Neutrophil (primary cell): Measurements from ENCODE around the gene SCARF1.
A peak's percentile ranks its signal among the peaks of the same experiment; 100 is the strongest.

Experiments
- H3K27ac ChIP-seq: fragments of 200-600 bp; sonication (generic); 2 replicates; pipeline ENCODE4 v1.5.1; 2016; ENCODE audit warnings: mild to moderate bottlenecking, moderate library complexity
- H3K27me3 ChIP-seq: fragments of 200-600 bp; sonication (generic); 2 replicates; pipeline ENCODE4 v1.6.0; 2016; ENCODE audit warnings: mild to moderate bottlenecking
- H3K36me3 ChIP-seq: fragments of 200-600 bp; sonication (generic); 2 replicates; pipeline ENCODE4 v1.5.1; 2017
- H3K4me1 ChIP-seq, 2 experiments: fragments of 200-600 bp in 1 of 2; sonication (generic) in 1 of 2; 1 replicate in 1 of 2; 2 replicates in 1 of 2; pipeline versions ENCODE4 v1.5.1 to v1.6.1; 2013 to 2016; ENCODE audit warnings: low read depth in 1 of 2, low read length in 1 of 2, mild to moderate bottlenecking in 1 of 2, moderate library complexity in 1 of 2; ENCODE audit not compliant: control insufficient read depth in 1 of 2, insufficient read depth in 1 of 2
- H3K4me3 ChIP-seq, 2 experiments: fragments of 200-600 bp in 1 of 2; sonication (generic) in 1 of 2; 1 replicate in 1 of 2; 2 replicates in 1 of 2; pipeline ENCODE4 v1.5.1; 2013 to 2016; ENCODE audit warnings: low read depth in 1 of 2, low read length in 1 of 2, mild to moderate bottlenecking in 1 of 2, moderate library complexity in 1 of 2
- H3K9me3 ChIP-seq: fragments of 200-600 bp; sonication (generic); 2 replicates; pipeline ENCODE4 v1.5.1; 2016
- TF ChIP-seq, protein P1 (sequence below): fragments of 200-600 bp; sonication (generic); IDR thresholded peaks from 2 replicates; pipeline ENCODE4 v1.5.1; 2016; ENCODE audit warnings: antibody characterized with exemption

Gene SCARF1

DNA sequence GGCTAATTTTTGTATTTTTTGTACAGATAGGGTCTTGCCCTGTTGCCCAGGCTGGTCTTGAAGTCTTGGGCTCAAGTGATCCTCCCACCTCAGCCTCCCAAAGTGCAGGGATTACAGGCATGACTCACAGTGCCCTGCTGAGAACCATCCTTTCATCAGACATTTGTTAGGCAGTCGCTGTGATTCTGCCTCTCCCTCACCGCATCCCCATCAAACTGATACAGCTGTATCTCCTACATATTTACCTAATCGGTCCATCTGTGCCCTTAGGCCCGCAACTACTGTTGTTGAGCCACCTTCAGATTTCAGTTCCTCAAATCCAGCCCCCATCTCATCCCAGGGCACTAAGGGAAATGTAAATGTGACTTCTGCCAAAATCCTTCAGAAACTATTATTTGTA, 14.9 kb downstream of the SCARF1 start:
- peaks cover 15% of the 10 kb centered on the region for H3K36me3 ChIP-seq
- peaks cover 27 to 29% of the 10 kb centered on the region in 2 experiments for H3K4me1 ChIP-seq
- H3K4me3 ChIP-seq = no peak overlapping the region
- H3K27ac ChIP-seq = peak overlapping the region; percentile 38
- H3K27me3 ChIP-seq = peaks cover 22% of the 10 kb centered on the region
- TF ChIP-seq, protein P1, sequence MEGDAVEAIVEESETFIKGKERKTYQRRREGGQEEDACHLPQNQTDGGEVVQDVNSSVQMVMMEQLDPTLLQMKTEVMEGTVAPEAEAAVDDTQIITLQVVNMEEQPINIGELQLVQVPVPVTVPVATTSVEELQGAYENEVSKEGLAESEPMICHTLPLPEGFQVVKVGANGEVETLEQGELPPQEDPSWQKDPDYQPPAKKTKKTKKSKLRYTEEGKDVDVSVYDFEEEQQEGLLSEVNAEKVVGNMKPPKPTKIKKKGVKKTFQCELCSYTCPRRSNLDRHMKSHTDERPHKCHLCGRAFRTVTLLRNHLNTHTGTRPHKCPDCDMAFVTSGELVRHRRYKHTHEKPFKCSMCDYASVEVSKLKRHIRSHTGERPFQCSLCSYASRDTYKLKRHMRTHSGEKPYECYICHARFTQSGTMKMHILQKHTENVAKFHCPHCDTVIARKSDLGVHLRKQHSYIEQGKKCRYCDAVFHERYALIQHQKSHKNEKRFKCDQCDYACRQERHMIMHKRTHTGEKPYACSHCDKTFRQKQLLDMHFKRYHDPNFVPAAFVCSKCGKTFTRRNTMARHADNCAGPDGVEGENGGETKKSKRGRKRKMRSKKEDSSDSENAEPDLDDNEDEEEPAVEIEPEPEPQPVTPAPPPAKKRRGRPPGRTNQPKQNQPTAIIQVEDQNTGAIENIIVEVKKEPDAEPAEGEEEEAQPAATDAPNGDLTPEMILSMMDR = no peak
- H3K9me3 ChIP-seq = no peaks in the 10 kb centered on the region

DNA sequence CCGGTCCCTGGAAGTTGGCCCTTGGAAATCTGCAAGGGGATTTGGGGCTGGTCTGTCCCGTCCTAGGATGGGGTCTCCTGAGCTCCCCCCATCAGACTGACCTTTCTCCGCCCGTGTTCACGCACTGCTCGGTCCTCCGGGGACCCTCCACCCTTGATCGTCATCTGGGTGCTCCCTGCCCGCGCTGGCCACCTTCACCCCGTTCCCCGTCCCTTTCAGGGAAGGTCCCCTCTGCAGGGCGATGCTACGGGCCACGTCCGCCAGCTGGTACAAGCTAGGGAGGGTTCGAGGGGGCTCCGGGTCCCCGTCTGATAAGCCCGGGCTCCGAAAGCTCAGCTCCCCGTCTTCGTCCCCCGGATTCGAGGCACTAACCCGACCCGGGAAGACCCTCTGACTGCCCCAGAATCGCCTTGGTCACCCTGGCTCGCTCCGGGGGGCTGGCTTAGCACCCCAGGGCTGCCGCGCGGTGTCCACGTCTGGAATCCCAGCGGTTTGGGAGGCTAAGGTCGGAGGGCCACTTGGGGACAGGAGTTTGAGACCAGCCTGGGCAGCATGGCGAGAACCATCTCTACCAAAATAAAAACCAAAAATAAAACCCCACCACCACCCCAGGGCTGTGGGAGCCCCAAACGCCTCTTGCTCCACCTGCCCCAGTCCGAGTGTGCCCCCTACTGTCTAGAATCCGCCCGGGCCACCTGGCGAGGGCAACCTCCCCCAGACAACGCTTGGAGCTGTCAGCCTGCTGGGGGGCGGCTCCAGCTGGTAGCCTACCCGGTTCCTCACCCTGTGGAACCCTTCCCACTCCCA, 15.8 kb downstream of the SCARF1 start:
- Histone ChIP-seq H3K9me3 (no peaks in the 10 kb centered on the region), H3K4me1 (peaks cover 36 to 39% of the 10 kb centered on the region in 2 experiments), H3K27ac (peak overlapping the region; percentile 100), H3K27me3 (peaks cover 22% of the 10 kb centered on the region), H3K4me3 (peak overlapping the region; percentile 97 to 99), H3K36me3 (peaks cover 17% of the 10 kb centered on the region)
- TF ChIP-seq, protein P1 = peak; percentile 91

DNA sequence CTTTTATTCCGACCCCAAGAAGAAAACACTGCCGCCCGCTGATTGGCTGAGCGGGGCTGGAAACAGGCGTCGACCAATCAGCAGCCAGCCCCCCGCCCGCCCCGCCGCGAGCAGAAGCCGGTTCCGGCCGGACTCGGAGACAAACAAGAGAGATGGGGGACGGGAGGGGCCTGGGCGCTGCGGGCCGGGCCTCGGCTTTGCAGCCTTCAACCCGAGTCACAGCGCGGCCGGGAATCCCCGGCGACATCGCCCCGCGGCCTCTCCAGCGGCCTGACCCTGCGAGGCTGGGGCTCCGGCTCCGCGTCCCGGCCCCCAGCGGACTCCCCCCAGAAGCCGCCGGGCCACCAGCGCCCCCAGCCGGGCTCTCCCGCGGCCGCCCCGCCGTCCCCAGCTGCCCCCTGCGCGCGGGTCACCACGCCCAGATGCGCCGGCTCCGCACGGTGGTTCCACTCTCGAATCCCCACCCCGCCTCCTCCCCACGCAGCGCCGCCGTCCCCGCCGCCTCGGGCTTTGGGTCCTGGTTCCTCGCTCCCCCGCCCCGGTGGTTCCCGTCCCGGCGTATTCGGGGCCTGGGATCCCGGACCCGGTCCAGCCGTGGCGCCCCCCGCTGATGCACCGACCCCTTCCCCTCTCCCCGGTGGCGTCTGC, 16.6 kb downstream of the SCARF1 start:
- H3K27ac ChIP-seq = peak overlapping the region; percentile 100
- H3K4me3 ChIP-seq = peak overlapping the region; percentile 97 to 99
- H3K36me3 ChIP-seq = peaks cover 25% of the 10 kb centered on the region
- TF ChIP-seq, protein P1 = peak; percentile 68
- H3K4me1 ChIP-seq = peaks cover 38 to 45% of the 10 kb centered on the region in 2 experiments
- H3K27me3 ChIP-seq = peaks cover 22% of the 10 kb centered on the region
- H3K9me3 ChIP-seq = no peaks in the 10 kb centered on the region

DNA sequence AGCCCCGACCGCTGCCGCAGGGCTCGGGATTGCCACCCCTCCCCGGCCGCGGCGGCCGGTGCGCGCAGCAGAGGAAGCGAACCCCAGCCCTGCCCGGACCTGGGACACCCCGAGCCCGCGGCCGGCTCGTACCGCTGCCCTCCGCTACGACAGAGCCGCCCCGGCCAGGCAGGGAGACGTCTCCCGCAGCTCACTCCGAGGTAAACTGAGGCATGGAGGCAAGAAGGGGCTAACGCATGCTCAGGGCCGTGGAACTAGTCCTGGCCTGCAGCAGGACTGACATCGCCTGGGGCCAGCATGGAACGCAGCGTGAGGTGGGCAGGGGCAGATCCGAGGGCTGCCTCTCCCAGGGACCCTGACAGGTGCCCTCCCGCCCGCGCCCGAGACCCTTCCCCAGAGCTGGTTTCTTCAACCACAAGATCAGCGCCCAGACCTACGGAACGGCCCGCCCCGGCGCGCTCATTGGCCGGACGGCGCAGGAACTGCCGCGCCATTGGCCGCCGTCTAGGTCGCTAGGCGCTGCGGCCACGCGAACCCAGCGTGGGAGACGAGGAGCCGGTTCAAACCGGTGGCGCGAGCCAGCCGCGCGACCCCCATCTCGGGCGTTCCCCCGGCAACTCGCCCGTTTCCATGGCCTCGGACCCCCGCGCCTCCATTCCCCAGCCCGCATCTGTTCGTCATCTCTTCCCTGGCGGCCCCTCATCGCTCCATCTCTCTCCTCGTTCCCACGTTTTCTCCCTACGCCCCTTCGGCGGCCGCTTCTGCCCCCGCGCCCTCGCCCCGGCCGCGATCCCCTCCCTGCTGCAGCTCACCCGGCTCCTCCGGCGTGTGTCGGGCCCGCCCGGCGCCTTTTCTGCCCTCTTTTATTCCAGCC, 17.3 kb downstream of the SCARF1 start, which contains the start of gene SLC43A2:
TSS of gene SLC43A2 (minus strand) at position 853 of the 874 bp plus-strand sequence. CDS start 960 bp downstream, outside the sequence.
- peaks cover 22% of the 10 kb centered on the region for H3K27me3 ChIP-seq
- H3K27ac ChIP-seq = peak within 1 kb of the TSS; percentile 100
- H3K36me3 ChIP-seq = peaks cover 30% of the 10 kb centered on the region
- peak within 1 kb of the TSS; percentile 97 to 99 for H3K4me3 ChIP-seq
- H3K9me3 ChIP-seq = no peaks in the 10 kb centered on the region
- H3K4me1 ChIP-seq = peaks cover 38 to 48% of the 10 kb centered on the region in 2 experiments
- TF ChIP-seq, protein P1 = no peak
